GM18498 (cell line): ENCODE results near the gene TSPAN5.
A peak's percentile ranks its signal among the peaks of the same experiment; 100 is the strongest.
"Not testable (repeated sequence)": the region's sequence is repeated elsewhere in the genome, so short reads cannot be mapped to it uniquely, and the experiment has no call there.

Source experiments
- ATAC-seq: cut with Tn5 transposase; IDR thresholded peaks from one replicate; pipeline ENCODE4 v1.9.1; 2021; ENCODE audit warnings: mild to moderate bottlenecking, moderate library complexity; ENCODE audit not compliant: unreplicated experiment

The TSPAN5 gene

DNA sequence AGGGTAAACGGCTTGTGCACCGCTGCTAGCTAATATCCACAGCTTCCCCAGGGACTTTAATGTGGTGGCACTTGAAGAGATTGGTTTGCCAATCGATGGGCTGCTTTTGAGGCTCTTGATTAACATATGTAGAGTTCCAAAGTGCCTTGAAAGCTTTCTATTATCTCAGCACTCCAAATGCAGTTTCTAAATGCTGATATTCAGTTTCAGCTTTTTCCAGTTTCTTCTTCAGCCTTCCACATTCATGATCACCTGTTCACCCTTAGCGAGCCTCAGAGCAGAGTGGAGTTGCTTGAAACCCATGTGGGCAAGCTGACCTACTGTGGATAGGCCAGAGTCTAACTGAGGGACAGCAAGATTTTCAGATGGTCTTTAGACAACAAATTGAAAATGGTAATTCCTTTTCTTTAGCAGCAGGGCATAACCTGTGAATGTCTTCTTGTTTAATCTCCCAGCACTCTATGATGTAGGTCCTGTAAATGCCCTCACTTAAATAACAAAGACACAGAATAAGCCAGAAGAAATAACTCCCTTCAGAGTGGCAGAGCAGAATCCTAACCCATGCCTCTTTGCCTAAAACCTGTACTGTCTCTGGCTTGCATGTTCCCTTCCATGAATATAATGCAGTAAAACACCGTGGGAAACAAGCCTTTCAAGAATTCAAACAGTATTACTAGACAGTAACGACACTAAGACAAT, 99.8 kb downstream of the TSPAN5 start:
- no peak for ATAC-seq

DNA sequence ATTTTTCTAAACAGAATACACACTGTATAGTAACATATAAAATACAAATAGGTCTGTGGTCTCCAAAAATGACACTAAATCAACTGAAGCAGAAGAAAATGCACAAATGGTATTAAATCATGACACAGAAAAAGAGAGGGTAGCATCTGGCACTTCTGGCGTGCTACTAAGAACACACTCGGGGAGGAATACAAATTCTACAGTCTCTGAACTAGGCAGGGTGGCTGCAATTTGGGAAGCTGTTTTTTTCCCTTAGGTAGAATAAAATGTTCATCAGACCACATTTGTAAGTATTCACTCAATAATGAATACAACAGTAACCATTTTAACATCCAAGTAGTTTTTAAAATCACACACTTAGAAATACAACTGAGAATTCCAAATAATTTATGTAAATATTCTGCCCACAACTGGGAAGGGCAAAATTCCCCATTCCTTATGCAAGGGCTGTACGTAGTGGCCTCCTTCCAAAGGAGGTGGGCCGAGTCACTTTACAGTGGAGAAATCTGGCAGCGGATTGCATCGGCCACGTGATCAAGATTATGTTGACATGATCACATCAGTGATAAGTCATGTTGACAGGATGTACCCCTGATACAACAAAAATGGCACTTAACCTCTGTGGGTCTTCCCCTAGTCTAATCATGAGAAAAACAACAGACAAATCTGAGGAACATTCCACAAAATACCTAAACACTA, 101.1 kb downstream of the TSPAN5 start:
- no peak for ATAC-seq

DNA sequence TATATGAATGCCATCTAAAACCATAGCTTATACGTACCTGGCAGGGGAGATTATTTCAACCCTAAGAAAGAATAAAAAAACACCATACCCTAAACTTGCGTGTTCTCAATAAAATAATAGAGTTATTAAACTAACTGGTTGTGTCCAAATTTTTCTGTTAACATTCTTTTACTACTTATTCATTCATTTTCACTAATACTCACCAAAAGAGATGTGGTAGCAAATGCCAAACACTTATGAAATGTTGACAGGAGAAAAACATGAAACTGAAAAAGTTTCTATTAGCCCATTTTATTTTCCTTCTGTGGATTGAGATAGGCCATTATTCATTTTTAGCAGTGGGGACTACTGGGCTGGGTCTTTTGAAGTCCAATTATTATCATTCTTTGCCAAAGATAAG, 102.0 kb downstream of the TSPAN5 start:
- no peak for ATAC-seq

DNA sequence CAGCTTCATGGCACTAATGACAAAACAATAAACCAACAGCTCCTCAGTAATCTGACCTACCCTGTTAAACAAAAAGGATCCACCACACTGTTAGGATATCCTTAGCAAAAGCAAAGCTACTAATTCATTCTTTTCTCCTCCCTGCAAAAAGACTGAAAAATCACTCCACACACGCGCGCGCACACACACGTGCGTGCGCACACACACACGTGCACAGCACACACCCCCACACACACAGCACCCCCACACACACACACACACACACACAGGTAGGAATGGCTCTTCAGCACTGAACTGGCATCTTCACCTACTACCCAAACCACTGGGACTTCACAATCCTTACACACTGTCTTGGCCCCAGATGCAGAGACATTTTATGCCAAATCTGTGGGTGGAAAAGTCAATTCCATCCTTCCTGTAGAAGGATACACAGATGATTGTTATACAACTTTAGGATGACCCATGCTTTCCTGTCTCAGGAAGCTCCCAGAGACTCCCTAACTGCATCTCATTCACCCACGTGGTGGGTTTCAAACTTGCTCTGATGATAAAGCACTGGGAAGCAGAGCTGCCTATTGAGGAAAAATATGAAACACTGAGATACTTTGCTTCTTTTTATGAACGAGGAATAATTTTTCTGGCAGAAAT, 102.5 kb downstream of the TSPAN5 start:
- no peak for ATAC-seq

DNA sequence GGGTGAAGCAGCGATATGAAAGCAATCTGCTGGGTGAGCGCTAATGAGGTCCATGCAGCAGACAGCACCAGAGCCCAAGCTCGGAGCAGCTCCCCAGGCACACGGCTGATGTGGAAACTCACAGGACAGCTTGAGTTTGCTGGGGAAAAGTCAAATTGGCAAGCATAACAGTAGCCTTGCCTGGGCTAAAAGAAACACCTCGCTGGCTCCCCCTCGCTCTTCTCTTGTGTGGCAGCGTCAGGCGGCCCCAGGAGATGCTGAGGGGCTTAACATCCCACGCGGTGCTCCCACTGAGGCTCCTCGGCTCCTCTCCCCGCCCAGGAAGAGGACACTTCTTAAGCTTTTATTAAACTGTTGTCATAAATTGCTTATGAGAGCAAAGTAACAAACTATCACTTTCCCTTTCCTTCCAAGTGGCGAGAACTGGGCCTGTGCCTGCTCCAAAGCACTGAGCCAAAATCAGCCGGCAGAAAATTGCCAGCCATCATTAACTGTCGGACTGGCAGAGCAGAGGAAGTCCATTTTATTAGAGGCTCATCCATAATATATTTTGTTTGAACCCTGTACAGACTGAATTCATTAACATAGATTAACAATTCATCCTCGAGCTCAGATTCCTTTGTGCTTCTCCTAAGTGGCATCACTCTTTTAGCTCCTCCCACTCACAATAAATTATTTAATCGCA, 111.4 kb downstream of the TSPAN5 start:
- ATAC-seq: no peak

DNA sequence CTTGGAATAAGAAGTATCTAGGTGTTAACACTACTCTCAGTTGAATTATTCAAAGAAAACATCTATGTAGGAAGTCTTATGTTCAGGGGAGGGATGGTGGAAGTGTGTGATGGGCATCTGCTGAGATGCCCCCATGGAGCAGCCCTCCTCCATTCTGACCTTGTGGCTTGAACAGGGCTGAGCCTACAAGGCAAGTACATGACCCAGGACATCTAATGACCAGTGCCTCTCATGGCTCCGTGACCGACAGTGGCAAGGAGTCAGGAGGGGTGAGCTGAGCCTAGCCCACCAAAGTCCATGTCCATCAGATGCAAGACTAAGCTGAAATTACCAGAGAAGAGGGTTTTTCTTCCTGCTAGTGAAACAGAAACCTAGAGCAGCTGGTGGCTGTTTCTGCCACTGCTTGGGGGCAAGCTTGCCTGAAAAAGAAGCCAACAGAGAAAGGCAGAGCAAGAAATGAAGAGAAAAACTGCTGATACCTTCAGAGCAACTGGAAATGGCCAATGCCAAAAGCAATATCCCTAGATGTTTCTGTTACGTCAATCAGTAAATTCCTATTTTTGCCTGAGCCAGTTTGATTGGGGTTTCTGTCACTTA, 113.5 kb downstream of the TSPAN5 start:
- ATAC-seq: peak; percentile 69

DNA sequence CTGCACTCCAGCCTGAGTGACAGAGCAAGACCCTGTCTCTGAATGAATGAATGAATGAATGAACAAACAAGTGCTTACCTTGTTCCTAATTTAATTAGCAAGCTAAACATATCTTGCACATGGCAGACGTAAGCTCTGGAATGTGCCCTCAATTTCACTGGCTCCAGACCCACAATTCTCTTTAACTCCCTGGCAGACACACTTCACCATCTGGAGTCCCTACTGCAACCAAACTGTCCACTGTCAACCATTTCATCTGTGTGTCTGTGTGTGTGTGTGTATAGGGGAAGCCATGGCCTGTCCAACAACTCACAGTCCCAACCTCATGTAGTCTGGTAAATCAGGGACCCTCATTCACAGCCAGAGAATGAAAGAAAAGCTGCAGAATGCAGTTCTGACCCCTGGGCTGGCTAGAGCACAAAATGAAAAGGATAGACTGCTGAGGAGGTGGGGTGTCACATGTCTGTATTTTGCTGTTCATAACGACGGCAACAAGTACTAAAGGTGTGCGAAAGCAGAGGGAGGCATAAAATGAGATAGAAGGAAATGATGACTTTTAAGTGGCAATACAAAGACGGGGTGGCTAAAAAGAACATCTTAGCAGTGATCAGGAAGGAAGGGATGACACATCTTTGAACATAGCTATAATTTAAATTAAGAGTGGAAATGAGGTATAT, 114.1 kb downstream of the TSPAN5 start:
- no peak for ATAC-seq

DNA sequence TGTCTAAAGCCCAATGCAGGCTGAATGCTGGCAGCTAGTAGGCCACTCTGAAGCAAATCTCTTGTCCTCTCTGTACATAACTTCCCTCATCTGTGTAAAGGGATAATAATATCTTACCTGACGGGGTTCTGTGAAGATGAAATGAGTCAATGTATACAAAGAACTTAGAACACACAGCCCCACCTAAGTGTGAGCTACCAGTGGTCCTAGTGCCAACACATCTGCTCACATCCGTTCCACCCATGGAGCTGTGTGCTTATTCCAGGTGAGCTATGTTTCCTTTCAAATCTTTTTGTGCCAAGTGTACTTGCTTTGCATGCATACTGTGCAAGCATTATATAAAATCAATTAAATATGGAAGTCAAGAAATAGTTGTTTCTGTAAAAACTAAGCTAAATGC, 116.4 kb downstream of the TSPAN5 start:
- ATAC-seq: no peak

DNA sequence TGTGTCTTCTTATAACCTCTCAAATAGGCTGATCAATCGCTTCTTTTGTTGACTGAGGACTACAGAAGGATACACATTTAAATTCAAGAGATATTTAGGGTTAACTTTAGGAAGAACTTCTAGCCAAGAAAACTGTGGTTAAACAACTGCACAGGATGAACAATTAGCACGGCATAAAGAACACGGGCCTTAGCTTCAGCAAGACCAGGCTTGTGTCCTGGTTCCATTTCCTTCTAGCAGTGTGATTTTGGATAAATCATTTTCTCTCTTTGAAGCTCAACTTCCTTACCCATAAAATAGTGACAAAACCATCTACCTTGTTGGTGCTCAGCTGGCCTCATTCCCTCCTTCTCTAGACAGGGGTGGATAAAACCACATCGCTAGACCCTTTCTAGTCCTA, 117.6 kb downstream of the TSPAN5 start:
- ATAC-seq: no peak

DNA sequence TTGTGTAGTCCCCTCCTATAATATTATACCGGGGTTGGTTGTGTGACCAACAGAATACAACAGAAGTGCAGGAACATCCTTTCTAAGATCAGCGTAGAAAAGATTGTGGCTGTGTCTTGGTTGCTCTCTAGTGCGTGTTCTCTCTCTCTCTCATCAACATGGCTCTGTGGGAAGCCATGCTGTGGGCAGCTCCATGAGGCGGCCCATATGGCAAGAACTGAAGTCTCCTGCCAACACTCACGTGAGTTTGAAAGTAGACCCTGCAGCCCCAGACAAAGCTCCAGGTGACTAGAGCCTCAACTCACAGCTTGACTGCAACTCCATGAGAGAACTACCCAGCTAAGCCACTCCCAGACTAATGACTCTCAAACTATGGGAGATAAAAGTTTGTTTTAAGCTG, 118.7 kb downstream of the TSPAN5 start:
- no peak for ATAC-seq

DNA sequence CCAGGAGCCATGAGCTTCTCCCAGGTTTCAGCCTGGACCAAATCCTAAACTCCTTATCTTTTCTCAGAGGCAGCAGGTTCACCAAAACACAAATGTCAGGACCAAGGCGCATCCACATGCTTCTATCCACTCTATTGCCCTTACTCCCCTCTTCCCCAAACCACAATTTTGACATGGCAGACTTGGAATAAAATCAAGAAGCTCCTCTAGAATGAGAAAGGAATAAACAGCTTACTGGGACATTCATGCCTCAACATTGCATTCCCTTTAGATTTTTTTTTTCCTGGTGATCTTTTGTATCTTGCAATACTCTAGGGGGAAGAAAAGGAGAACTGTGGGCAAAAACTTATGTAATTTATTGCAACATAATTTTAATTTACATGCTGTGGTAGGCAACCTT, 119.1 kb downstream of the TSPAN5 start:
- ATAC-seq: no peak

DNA sequence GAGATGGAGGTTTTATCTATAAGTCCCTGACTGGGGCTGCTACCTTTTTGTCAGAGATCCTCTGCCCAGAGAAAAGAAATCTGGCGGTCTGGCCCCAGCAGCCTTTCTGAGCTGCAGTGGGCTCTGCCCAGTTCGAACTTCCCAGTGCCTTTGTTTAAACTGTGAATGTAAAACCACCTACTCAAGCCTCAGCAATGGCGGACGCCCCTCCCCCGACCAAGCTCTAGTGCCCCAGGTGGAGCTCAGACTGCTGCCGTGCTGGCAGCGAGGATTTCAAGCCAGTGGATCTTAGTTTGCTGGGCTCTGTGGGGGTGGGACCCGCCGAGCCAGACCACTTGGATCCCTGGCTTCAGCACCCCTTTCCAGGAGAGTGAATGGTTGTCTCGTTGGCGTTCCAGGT, 121.8 kb downstream of the TSPAN5 start:
- ATAC-seq: no peak

DNA sequence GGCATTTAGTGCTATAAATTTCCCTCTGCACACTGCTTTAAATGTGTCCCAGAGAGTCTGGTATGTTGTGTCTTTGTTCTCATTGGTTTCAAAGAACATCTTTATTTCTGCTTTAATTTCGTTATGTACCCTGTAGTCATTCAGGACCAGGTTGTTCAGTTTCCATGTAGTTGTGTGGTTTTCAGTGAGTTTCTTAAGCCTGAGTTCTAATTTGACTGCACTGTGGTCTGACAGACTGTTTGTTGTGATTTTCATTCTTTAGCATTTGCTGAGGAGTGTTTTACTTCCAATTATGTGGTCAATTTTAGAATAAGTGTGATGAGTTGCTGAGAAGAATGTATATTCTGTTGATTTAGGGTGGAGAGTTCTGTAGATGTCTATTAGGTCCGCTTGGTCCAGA, 124.3 kb downstream of the TSPAN5 start:
- not testable (repeated sequence) for ATAC-seq

DNA sequence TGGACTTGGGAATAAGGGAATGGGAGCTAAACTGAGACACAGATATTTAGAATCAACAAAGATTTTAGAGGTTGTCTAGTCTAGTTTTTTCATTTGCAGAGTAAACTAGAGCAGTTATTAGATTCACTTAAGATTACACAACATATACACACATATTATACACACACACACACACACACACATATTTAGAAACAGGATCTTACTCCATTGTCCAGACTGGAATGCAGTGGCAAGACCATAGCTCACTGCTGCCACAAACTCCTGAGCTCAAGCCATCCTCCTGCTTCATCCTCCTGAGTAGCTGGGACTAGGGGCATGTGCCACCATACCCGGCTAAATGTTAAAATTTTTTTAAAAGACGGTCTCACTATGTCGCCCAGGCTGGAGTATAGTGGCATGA, 127.8 kb downstream of the TSPAN5 start:
- no peak for ATAC-seq

DNA sequence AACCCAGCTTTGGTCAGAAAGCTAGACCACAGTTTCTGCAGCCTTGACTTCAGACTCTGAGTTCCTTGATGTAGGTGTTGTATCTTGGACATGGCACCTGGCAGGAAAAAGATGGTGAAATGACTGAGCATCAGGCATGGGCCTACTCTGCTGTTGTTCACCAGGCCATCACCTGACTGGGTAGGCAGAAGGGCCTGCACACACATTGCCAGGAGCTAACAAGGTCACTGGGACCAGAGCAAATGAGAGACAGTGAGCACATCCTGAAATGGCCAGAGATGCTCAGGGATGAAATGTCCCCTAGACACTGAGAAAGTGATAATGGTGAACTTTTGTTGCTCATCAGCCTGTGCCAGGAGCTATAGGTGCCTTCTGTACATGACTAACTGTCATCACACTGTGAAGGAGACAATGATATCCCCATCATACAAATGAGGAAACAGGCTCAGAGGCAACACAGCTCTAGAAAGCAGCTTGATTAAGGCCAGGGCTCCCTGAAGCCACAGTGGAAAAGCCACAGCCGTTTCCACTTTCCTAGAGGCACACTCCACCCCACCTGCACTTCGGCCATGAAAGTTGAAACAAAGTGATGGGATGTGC, 128.3 kb downstream of the TSPAN5 start:
- ATAC-seq: no peak

DNA sequence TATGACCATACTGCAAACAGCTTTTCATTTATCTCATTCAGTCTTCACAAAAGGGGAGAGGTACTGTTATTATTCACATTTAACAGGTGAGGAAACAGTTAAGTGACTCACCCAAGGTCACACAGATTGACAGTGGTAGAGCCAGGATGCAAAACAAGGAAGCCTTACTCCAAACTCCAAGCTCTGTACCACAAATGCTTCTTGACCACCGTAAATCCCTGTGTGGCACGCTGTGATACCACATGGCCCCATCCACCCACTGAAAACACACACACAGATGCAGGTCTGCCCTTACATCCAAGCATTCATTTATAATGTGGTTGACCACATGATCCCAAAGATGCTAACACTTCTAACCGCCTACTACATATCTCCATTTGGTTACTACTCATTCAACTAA, 129.5 kb downstream of the TSPAN5 start:
- ATAC-seq: no peak

DNA sequence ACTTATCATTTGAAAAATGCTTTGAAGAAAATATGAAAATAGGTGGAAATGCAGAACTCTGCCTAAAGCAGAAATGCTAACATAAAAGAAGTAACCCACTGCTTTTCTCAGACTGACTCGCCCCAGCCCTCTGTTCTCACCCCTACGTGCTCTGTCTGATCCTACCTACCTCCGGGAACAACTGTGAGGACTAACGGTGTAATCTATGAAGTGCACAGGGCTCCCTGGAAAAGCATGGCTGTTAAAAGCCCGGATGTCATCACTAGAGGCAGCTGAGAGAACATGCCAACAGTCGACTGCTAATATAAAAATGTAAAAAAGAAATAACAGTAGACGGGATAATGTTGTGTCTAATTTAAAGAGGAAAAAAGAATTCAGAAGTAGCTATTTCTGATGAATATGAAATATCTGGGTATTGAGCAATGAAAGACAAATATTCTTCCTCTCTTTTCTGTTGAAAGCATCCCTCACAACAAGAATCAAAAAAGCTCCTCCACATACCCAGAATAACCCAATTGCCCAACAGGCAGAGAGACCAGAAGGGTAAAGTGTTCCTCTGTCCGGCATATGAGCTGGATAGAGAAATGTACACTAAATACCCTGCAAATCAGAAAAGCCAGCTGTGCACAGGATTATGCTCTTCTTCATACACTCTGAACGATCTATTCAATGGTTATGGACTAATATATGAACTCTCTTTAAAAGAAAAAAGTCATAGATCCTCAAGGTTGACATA, 130.7 kb downstream of the TSPAN5 start:
- no peak for ATAC-seq

DNA sequence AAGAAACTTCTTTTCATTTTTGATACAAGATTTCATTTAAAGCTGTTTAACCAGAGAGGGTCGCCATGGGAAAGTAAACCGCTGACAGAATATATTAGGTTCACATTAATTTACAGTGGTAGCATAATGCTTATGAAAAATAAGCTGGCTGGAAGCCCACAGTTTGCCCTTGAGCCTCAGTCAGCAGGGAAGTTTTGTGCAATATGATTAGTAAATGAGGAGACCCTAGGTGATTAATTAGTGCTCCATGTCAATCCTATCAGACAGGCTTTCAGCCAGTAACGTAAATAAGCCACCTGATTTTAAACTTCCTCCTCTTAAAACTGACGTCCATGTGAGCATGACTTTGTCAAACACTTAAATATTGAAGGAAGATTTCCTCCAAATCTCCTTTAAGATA, 134.2 kb downstream of the TSPAN5 start:
- ATAC-seq: no peak

DNA sequence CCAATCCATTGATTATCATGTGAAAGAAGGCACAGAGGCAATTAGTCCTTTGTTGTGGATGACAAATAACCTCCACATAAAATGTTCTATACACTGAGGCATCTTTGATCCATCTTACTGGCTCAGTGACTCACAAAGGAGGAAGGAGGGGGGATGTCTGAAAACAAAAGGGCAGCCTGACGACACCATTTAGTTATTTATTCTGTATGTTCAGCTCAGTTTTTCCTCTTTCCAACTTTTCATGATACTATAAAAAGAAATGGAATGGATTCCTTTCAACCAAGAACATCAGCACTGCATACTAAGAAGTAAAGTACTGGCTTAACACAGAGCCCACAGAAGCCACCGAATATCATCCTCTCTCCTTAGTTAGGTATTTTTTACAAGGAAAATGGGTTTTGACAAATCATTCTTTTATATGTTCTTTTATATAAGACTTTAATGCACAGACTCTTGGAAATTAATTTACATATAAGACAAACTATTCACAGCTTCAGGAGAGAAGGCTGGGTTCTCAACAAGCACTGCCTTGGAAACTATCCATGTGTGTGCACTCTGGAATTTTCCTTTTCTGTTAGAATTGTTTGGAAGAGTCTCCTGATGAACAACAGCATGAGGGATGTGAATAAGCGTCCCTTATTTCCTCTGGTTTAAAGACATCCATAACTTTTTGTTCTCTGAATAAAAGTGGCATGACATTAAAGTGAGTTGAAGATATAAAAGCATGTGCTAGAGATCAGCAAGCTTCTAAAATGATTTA, 135.6 kb downstream of the TSPAN5 start:
- no peak for ATAC-seq
